IgD-negative memory B cell (primary cell): ENCODE results near the gene SMAP1. TPM values are rescaled to one million over a fixed set of nuclear protein-coding genes. Genes with fewer than 3 reads are reported as not detected.

Experiments
- H3K27ac Mint-ChIP-seq, 3 donors: one replicate each; pipeline ENCODE4 v1.8.0; 2020 to 2022; ENCODE audit warnings: mild to moderate bottlenecking in 3 of 3, mixed read lengths in 3 of 3, moderate library complexity in 1 of 3
- H3K27me3 Mint-ChIP-seq: one replicate; pipeline ENCODE4 v1.8.0; 2021; ENCODE audit warnings: mixed read lengths
- H3K36me3 Mint-ChIP-seq: one replicate; pipeline ENCODE4 v1.8.0; 2020; ENCODE audit warnings: mild to moderate bottlenecking, mixed read lengths
- H3K4me1 Mint-ChIP-seq, 3 donors: one replicate each; pipeline ENCODE4 v1.8.0; 2020 to 2022; ENCODE audit warnings: mixed read lengths in 3 of 3, mild to moderate bottlenecking in 1 of 3
- H3K4me3 Mint-ChIP-seq, 4 donors: one replicate each; pipeline ENCODE4 v1.8.0; 2020 to 2022; ENCODE audit warnings: mild to moderate bottlenecking in 4 of 4, mixed read lengths in 4 of 4, moderate library complexity in 3 of 4
- H3K9me3 Mint-ChIP-seq, 3 donors: one replicate each; pipeline ENCODE4 v1.8.0; 2020 to 2021; ENCODE audit warnings: mixed read lengths in 3 of 3, mild to moderate bottlenecking in 1 of 3
- polyA plus RNA-seq: library from polyadenylated mRNA; unstranded; fragments of 300-500 nt; fragmentation: Illumina TruSeq; gene quantifications from one replicate; pipeline ENCODE4 v1.2.3, GENCODE V29; 2021

The SMAP1 gene
- 18.2 TPM for polyA plus RNA-seq

DNA sequence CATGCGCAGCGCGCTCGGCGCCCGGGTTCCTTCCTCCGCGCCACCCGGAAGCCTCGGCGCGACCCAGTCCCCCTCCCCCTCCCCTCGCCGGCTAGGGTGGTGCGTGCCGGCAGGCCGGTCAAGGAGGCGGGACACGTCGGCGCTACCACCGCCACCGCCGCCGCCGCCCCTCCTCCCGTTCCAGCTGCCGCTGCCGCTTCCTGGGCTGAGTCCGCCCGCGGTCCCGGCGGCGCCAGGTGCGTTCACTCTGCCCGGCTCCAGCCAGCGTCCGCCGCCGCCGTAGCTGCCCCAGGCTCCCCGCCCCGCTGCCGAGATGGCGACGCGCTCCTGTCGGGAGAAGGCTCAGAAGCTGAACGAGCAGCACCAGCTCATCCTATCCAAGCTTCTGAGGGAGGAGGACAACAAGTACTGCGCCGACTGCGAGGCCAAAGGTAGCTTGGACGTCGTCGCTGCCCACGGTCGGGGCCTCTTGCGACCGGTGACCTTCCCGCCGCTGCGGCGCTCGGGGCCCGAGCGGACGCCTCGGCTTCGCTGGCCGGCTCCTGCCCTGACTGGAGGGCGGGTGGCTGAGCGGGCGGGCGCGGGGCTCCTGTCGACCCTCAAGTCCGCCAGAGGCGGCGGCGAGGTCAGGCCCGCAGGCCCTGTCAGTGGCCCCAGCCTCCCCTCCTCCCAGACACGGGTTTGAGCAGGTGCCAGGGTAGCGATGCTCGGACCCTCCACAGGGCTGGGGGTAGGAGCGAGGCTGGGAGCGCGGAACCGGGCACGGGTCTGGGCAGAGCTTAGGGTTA is at the start of gene SMAP1:
Gene SMAP1 (plus strand): TSS at position 173 of the 788 bp plus-strand sequence. CDS start 141 bp downstream, at position 314.
- H3K27me3 Mint-ChIP-seq: no peaks in the 10 kb centered on the region
- peak within 1 kb of the TSS; percentile 76 to 95 (median 83) for H3K27ac Mint-ChIP-seq
- H3K4me3 Mint-ChIP-seq: peak within 1 kb of the TSS; percentile 88 to 97 (median 92)
- peaks cover 21 to 35% (median 28%) of the 10 kb centered on the region in 3 donors for H3K4me1 Mint-ChIP-seq
- no peaks in the 10 kb centered on the region for H3K36me3 Mint-ChIP-seq
- H3K9me3 Mint-ChIP-seq: peaks cover 0 to 5% (median 0%) of the 10 kb centered on the region in 3 donors

DNA sequence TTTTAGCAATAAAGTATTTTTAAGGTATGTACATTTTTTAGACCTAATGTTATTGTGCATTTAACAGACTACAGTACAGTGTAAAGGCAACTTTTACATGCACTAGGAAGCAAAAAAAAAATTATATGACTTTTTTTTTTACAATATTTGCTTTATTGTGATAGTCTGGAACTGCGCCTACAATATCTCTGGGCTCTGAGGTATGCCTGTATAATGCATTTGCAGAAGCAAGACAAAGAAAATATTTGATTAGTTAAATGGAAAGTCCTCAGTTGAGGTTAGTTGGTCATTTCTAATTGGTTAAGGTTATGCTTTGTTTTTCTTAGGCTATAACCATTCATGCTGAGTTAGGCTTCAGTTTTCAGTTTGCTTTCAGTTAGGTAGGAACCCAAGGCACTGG is 46.9 kb upstream of the SMAP1 start:
- Mint-ChIP-seq H3K27me3 (peaks cover 3% of the 10 kb centered on the region), H3K4me3 (no peak overlapping the region)

DNA sequence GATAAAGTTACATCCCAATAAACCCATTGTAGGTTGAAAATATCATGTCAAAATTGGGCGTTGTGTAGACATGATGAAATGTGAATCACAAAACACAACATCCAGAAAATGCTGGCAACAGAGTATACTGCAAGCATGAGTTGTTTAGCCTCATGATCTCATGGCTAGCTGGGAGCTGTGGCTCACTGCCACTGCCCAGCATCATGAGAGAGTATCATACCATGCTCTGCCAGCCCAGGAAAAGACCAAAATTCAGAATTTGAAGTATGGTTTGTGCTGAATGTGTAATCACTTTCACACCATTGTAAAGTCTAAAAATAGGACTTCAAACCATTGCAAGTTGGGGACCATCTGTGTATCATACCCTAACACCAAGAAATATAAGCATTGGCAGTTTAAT is 45.2 kb upstream of the SMAP1 start:
- H3K27ac Mint-ChIP-seq: no peak overlapping the region
- H3K27me3 Mint-ChIP-seq: peaks cover 3% of the 10 kb centered on the region
- no peaks in the 10 kb centered on the region for H3K9me3 Mint-ChIP-seq
- peaks cover 4% of the 10 kb centered on the region for H3K36me3 Mint-ChIP-seq
- no peaks in the 10 kb centered on the region for H3K4me1 Mint-ChIP-seq
- no peak overlapping the region for H3K4me3 Mint-ChIP-seq

More for the DNA sequence above, 46.9 kb upstream of the SMAP1 start:
- Mint-ChIP-seq H3K4me1 (no peaks in the 10 kb centered on the region), H3K9me3 (no peaks in the 10 kb centered on the region), H3K27ac (no peak overlapping the region), H3K36me3 (peaks cover 2% of the 10 kb centered on the region)

DNA sequence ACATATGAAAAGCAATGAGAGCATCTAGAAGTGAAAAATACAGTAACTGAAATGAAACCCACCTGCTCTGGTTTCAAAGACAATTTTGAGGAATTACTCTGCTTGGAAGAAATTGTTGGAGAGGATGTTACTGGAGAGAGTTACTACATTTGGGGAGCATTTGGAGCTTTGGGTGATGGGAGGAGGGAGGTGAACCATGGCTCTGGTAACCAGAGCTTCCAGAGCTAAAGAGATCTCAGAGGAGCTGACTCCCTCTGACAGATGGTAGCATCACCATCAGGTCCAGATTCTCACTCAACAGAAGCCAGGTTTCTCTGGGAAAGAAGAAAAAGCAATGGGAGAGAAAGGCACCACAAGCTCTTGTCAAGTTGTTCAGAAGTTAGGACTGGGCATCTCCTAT is 42.2 kb upstream of the SMAP1 start:
- H3K4me1 Mint-ChIP-seq: no peaks in the 10 kb centered on the region
- no peak overlapping the region for H3K27ac Mint-ChIP-seq
- H3K4me3 Mint-ChIP-seq: no peak overlapping the region
- peaks cover 0 to 2% (median 0%) of the 10 kb centered on the region in 3 donors for H3K9me3 Mint-ChIP-seq
- peaks cover 3% of the 10 kb centered on the region for H3K27me3 Mint-ChIP-seq
- peaks cover 4% of the 10 kb centered on the region for H3K36me3 Mint-ChIP-seq

DNA sequence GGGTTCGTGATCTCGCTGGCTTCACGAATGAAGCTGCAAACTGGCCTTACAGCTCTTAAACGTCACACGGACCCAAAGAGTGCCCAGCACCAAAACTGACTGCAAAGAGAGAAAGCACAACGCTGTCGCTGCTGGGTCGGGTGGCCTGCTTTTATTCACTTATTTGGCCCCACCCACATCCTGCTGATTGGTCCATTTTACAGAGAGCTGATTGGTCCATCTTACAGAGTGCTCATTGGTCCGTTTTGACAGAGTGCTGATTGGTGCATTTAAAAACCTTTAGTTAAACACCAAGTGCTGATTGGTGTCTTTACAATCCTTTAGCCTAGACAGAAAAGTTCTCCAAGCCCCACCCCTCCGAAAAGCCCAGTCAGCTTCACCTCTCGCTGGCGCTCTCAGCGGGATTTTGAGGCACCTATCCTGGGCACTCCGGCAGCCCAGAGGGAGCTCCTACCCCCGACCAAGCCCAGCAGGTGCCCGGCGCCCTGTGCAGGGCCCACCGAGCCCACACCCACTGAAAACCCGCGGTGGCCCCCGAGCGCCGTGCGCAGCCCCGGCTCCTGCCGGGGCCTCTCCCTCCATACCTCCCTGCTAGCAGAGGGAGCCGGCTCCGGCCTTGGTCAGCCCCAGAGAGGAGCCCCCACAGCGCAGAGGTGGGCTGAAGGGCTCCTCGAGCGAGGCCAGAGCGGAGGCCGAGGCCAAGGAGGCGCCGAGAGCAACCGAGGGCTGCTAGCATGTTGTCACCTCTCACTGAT is 40.0 kb upstream of the SMAP1 start:
- no peak overlapping the region for H3K27ac Mint-ChIP-seq
- no peak overlapping the region for H3K4me3 Mint-ChIP-seq
- peaks cover 3% of the 10 kb centered on the region for H3K27me3 Mint-ChIP-seq

DNA sequence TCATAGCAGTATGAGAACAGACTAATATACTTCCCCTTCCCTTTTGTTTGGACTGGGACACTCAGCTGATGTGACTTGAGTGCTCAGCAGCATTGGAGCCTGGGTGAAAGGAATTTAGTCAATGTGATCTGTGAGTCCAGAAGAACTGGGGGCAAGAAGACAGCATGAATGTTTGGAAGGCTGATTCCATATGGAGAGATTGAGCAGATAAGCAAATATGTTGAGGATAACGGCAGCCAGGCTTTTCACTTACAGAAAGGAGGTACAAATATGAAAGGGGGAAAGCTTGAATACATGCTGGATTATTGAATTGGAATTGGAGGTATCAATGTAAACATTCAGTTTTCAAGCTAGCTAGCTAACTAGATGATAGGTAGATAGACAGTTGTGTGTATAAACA is 37.8 kb upstream of the SMAP1 start:
- no peaks in the 10 kb centered on the region for H3K4me1 Mint-ChIP-seq
- H3K27me3 Mint-ChIP-seq: peaks cover 4% of the 10 kb centered on the region
- H3K4me3 Mint-ChIP-seq: no peak overlapping the region
- no peak overlapping the region for H3K27ac Mint-ChIP-seq
- peaks cover 4% of the 10 kb centered on the region for H3K36me3 Mint-ChIP-seq
- peaks cover 0 to 2% (median 0%) of the 10 kb centered on the region in 3 donors for H3K9me3 Mint-ChIP-seq

More for the DNA sequence above, 40.0 kb upstream of the SMAP1 start:
- H3K36me3 Mint-ChIP-seq: peaks cover 4% of the 10 kb centered on the region
- H3K4me1 Mint-ChIP-seq: no peaks in the 10 kb centered on the region
- peaks cover 0 to 2% (median 0%) of the 10 kb centered on the region in 3 donors for H3K9me3 Mint-ChIP-seq

DNA sequence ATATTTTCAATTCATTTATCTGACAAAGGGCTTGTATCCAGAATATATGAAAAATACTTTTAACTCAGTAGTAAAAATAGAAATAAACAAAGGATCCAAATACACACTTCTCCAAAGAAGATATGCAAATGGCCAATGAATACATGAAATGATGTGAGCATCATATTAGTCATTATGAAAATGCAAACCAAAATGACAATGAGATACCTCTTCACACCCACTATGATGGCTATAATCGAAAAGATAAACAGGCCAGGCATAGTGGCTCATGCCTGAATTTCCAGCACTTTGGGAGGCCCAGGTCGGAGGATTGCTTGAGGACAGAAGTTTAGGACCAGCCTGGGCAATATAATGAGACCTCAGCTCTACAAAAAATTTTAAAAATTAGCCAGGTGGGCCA is 33.8 kb upstream of the SMAP1 start:
- Mint-ChIP-seq H3K4me1 (no peaks in the 10 kb centered on the region), H3K9me3 (no peaks in the 10 kb centered on the region), H3K27me3 (peaks cover 1% of the 10 kb centered on the region), H3K36me3 (no peaks in the 10 kb centered on the region), H3K4me3 (no peak overlapping the region), H3K27ac (no peak overlapping the region)

DNA sequence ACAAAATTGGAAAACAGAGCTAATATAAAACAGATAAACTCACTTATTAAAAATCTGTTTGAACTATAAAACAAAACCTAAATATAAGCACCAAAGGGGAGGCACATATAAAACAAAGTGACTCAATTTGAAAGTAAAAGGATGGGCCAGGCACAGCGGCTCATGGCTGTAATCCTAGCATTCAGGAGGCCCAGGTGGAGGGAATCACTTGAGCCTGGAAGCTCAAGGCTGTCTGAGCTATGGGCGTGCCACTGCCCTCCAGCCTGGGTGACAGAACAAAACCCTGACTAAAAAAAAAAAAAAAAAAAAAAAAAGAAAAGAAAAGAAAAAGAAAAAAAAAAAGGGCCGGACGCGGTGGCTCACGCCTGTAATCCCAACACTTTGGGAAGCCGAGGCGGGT is 31.1 kb upstream of the SMAP1 start:
- Mint-ChIP-seq H3K27ac (no peak overlapping the region), H3K9me3 (no peaks in the 10 kb centered on the region), H3K27me3 (peaks cover 1% of the 10 kb centered on the region), H3K4me1 (no peaks in the 10 kb centered on the region), H3K4me3 (no peak overlapping the region), H3K36me3 (no peaks in the 10 kb centered on the region)

DNA sequence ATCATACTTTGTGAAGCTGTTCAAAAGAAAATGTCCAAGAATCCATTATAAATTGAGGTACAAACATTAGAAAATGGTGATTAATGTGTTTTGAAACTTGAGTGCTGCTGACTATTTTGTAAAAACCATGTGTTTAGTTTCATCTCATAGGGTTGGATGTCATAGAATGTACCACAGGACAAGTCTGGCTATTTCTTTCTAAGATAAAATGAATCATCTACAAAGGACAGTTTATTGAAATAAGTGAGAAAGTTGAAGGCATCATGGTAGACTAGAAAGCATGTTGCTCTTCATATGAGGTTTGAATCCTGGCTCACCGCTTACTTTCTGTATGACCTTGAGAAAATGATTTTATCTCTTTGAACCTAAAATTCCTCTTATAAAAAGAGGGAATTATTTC is 29.2 kb upstream of the SMAP1 start:
- H3K27me3 Mint-ChIP-seq: no peaks in the 10 kb centered on the region
- no peaks in the 10 kb centered on the region for H3K36me3 Mint-ChIP-seq
- no peaks in the 10 kb centered on the region for H3K4me1 Mint-ChIP-seq
- H3K9me3 Mint-ChIP-seq: no peaks in the 10 kb centered on the region
- H3K4me3 Mint-ChIP-seq: no peak overlapping the region
- H3K27ac Mint-ChIP-seq: no peak overlapping the region

DNA sequence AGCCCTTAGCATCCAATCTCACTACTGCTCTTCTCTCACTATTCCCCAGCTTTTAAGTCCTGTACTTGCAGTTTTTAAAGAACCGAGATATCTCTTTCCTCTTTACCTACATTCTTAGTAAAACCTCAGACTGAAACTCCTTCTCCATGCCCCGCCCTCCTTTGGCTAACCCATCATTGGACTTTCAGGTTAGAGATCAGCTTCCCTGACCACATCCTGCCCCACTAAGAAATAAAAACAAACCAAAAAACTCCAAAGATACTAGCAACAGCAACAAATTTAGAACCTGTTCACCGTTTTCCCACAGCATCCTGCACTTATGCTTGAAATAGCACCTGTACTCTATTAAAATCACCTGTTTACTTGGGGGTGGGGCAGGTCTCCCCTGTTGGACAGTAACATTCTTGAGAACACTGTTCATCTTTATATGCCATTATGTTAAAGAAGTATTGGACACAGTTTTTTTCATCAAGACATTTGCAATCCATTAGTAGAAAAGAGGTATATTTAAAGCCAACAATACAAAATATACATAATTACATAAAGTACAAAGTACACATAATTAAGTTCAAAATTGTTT is 16.3 kb upstream of the SMAP1 start:
- no peaks in the 10 kb centered on the region for H3K36me3 Mint-ChIP-seq
- H3K4me3 Mint-ChIP-seq: no peak overlapping the region
- no peak overlapping the region for H3K27ac Mint-ChIP-seq
- H3K4me1 Mint-ChIP-seq: peaks cover 0 to 5% (median 5%) of the 10 kb centered on the region in 3 donors
- H3K27me3 Mint-ChIP-seq: peaks cover 2% of the 10 kb centered on the region
- no peaks in the 10 kb centered on the region for H3K9me3 Mint-ChIP-seq

DNA sequence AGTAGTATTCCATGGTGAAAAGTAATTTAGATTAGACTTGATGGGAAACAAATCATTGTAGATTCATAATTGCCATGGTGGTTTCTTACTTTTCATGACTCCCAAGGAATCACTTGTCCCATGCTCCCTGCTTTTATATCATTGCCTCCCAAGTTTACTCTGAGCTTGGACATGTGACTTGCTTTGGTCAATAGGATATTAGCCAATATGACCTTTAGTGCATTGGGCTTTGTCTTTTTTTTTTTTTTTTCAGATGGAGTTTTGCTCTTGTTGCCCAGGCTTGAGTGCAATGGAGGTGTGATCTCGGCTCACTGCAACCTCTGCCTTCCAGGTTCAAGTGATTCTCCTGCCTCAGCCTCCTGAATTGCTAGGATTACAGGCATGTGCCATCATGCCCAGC is 15.5 kb upstream of the SMAP1 start:
- Mint-ChIP-seq H3K36me3 (no peaks in the 10 kb centered on the region), H3K27me3 (peaks cover 2% of the 10 kb centered on the region), H3K4me3 (no peak overlapping the region), H3K4me1 (peaks cover 0 to 5% (median 5%) of the 10 kb centered on the region in 3 donors), H3K9me3 (no peaks in the 10 kb centered on the region), H3K27ac (no peak overlapping the region)

DNA sequence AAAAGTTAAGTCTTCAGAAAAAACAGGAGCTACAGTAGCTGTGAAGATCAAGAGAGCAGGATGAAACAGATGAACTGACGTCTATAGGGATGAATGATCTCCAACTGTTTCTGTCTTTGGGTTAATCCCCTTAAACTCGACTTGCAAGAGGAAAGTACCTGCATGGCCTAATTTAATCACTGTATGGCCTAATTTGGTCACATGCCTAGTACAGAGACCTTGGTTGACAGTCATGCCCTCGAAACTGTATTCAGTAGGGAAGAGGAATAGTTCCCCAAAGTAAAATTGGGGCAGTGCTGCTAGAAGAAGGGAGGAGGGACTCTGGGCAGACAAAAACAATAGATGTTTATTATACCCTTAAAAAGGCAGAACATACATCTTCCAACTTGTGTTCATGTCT is 10.0 kb upstream of the SMAP1 start:
- no peaks in the 10 kb centered on the region for H3K36me3 Mint-ChIP-seq
- H3K9me3 Mint-ChIP-seq: peaks cover 0 to 2% (median 0%) of the 10 kb centered on the region in 3 donors
- no peaks in the 10 kb centered on the region for H3K4me1 Mint-ChIP-seq

DNA sequence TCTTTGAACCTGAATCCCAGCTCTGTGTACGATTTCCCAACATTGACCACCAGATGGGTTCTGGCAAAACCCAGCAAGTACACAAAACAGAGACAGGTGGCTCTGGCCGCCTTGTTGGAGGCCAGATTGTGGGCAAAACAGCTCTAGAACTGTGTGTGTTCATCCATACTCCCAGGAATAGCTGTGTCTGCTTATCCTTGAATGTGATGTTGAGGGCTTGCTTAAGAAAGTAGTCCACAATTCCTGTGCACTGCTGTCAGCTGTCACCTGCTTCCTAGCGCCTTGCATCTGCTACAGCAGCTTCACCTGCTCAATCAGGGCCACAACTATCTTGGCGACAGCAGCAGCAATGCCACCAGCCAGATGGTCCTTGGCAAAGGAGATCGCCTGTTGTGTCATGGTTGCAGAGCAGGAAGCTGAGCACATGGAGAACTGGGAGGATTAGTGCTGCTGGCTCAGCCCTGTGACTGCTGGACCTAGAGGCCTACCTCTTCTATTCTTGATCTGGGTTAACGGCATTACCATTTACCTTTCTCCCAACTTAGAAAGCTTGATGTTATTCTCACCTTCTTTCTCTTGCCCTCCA is 3.7 kb upstream of the SMAP1 start:
- Mint-ChIP-seq H3K27me3 (no peaks in the 10 kb centered on the region), H3K27ac (no peak overlapping the region), H3K36me3 (no peaks in the 10 kb centered on the region), H3K4me3 (peak overlapping the region in 1 of 4 donors; percentile 19), H3K4me1 (peaks cover 13 to 14% (median 13%) of the 10 kb centered on the region in 3 donors), H3K9me3 (peaks cover 0 to 5% (median 2%) of the 10 kb centered on the region in 3 donors)

More for the DNA sequence above, 10.0 kb upstream of the SMAP1 start:
- Mint-ChIP-seq H3K4me3 (no peak overlapping the region), H3K27me3 (no peaks in the 10 kb centered on the region), H3K27ac (no peak overlapping the region)

DNA sequence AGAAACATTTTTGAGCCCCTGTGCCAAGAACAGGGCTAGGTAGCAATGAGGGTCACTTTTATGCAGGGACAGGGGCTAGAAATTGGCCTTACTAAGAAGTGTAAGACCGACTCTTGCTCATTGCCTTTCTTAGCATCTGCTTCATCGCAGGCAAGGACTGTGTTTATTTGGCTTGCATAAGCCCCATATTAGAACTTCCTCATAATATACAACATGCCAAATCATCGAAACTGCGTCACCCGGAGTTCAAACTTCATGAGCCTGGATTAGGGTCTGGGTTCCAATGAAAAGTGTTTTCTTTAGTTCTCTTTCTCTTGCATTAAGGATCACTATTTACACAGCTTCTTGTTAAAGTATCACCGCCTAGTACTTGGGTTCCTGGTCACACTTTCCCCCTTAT is 977 bp upstream of the SMAP1 start:
- no peaks in the 10 kb centered on the region for H3K27me3 Mint-ChIP-seq
- peak overlapping the region in 2 of 3 donors; percentile 76 to 83 for H3K27ac Mint-ChIP-seq
- peaks cover 0 to 5% (median 0%) of the 10 kb centered on the region in 3 donors for H3K9me3 Mint-ChIP-seq

DNA sequence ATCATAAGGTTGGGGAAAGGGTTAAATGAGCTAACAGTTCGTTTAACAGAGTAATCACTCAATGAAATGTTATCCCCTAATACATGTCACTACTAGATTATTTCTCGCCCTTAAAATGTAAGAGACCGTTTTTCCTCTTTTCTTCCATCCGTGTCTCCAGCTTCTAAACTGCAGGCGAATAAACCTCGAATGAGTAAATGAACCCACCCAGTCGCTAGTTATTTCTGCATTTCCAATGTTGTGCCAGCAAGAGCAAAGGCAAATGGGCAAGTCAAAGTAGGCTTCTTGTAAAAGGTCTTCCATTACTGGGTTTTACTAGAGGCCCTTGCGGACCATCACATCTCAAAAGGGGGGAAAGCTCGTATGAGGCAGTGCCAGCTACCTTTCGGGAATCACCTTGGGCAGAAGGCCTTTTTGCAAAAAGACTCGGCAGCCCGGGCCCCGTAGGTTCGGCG is 400 bp upstream of the SMAP1 start:
- Mint-ChIP-seq H3K4me1 (peaks cover 16 to 30% (median 28%) of the 10 kb centered on the region in 3 donors), H3K4me3 (peak overlapping the region; percentile 87 to 96 (median 88)), H3K27me3 (no peaks in the 10 kb centered on the region), H3K27ac (peak overlapping the region; percentile 76 to 95 (median 83)), H3K36me3 (no peaks in the 10 kb centered on the region), H3K9me3 (peaks cover 0 to 5% (median 0%) of the 10 kb centered on the region in 3 donors)

More for the DNA sequence above, 977 bp upstream of the SMAP1 start:
- Mint-ChIP-seq H3K36me3 (no peaks in the 10 kb centered on the region), H3K4me1 (peaks cover 16 to 25% (median 23%) of the 10 kb centered on the region in 3 donors), H3K4me3 (peak overlapping the region in 2 of 4 donors; percentile 87 to 88)
